Measurements from ENCODE around the gene CAPN2. TPM values are rescaled to one million over a fixed set of nuclear protein-coding genes. Genes with fewer than 3 reads are reported as not detected.

Gene CAPN2
- total RNA-seq, 1 donor from 2014 or later = 271 TPM

GRCh38 chr1:223721658-223722607, 9.6 kb downstream of the CAPN2 start:
- no peaks in the 10 kb centered on the region for H3K27me3 Mint-ChIP-seq (ENCODE audit: unreplicated experiment)
- no peak overlapping the region for H3K4me3 Mint-ChIP-seq (ENCODE audit: unreplicated experiment)
- DNase-seq (ENCODE audit: extremely low spot score, unreplicated experiment) = no peak
- peaks cover 66% of the 10 kb centered on the region for H3K4me1 Mint-ChIP-seq (ENCODE audit: unreplicated experiment)
- H3K9me3 Mint-ChIP-seq (ENCODE audit: unreplicated experiment) = no peaks in the 10 kb centered on the region
- peak overlapping the region; percentile 89 for H3K27ac Mint-ChIP-seq (ENCODE audit: unreplicated experiment)
- TF ChIP-seq, protein P1, sequence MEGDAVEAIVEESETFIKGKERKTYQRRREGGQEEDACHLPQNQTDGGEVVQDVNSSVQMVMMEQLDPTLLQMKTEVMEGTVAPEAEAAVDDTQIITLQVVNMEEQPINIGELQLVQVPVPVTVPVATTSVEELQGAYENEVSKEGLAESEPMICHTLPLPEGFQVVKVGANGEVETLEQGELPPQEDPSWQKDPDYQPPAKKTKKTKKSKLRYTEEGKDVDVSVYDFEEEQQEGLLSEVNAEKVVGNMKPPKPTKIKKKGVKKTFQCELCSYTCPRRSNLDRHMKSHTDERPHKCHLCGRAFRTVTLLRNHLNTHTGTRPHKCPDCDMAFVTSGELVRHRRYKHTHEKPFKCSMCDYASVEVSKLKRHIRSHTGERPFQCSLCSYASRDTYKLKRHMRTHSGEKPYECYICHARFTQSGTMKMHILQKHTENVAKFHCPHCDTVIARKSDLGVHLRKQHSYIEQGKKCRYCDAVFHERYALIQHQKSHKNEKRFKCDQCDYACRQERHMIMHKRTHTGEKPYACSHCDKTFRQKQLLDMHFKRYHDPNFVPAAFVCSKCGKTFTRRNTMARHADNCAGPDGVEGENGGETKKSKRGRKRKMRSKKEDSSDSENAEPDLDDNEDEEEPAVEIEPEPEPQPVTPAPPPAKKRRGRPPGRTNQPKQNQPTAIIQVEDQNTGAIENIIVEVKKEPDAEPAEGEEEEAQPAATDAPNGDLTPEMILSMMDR (IDR thresholded peaks at IDR 0.05) = no peak
- peaks cover 45% of the 10 kb centered on the region for H3K36me3 Mint-ChIP-seq (ENCODE audit: unreplicated experiment)

GRCh38 chr1:223723351-223723904, 11.1 kb downstream of the CAPN2 start:
- no peaks in the 10 kb centered on the region for H3K9me3 Mint-ChIP-seq (ENCODE audit: unreplicated experiment)
- no peak overlapping the region for H3K4me3 Mint-ChIP-seq (ENCODE audit: unreplicated experiment)
- peaks cover 70% of the 10 kb centered on the region for H3K4me1 Mint-ChIP-seq (ENCODE audit: unreplicated experiment)
- no peak for DNase-seq (ENCODE audit: extremely low spot score, unreplicated experiment)
- TF ChIP-seq, protein P1 (IDR thresholded peaks at IDR 0.05) = no peak
- H3K27ac Mint-ChIP-seq (ENCODE audit: unreplicated experiment) = peak overlapping the region; percentile 59
- H3K36me3 Mint-ChIP-seq (ENCODE audit: unreplicated experiment) = peaks cover 37% of the 10 kb centered on the region
- H3K27me3 Mint-ChIP-seq (ENCODE audit: unreplicated experiment) = no peaks in the 10 kb centered on the region

GRCh38 chr1:223724376-223724775, 12.0 kb downstream of the CAPN2 start:
- Mint-ChIP-seq H3K27ac (ENCODE audit: unreplicated experiment) (peak overlapping the region; percentile 97), H3K27me3 (ENCODE audit: unreplicated experiment) (no peaks in the 10 kb centered on the region), H3K36me3 (ENCODE audit: unreplicated experiment) (peaks cover 36% of the 10 kb centered on the region), H3K9me3 (ENCODE audit: unreplicated experiment) (no peaks in the 10 kb centered on the region), H3K4me1 (ENCODE audit: unreplicated experiment) (peaks cover 67% of the 10 kb centered on the region), H3K4me3 (ENCODE audit: unreplicated experiment) (no peak overlapping the region)
- TF ChIP-seq, protein P1 (IDR thresholded peaks at IDR 0.05) = no peak
- DNase-seq (ENCODE audit: extremely low spot score, unreplicated experiment) = no peak

- DNase-seq (ENCODE audit: extremely low spot score, unreplicated experiment) = no peak
- no peaks in the 10 kb centered on the region for H3K27me3 Mint-ChIP-seq (ENCODE audit: unreplicated experiment)
- TF ChIP-seq, protein P1 (IDR thresholded peaks at IDR 0.05) = no peak
- peaks cover 65% of the 10 kb centered on the region for H3K4me1 Mint-ChIP-seq (ENCODE audit: unreplicated experiment)
- peak overlapping the region; percentile 97 for H3K27ac Mint-ChIP-seq (ENCODE audit: unreplicated experiment)
- H3K4me3 Mint-ChIP-seq (ENCODE audit: unreplicated experiment) = no peak overlapping the region
- H3K9me3 Mint-ChIP-seq (ENCODE audit: unreplicated experiment) = no peaks in the 10 kb centered on the region
- H3K36me3 Mint-ChIP-seq (ENCODE audit: unreplicated experiment) = peaks cover 31% of the 10 kb centered on the region
Measured at GRCh38 chr1:223725578-223725977, 13.2 kb downstream of the CAPN2 start.

GRCh38 chr1:223726380-223727001, 14.2 kb downstream of the CAPN2 start:
- no peaks in the 10 kb centered on the region for H3K9me3 Mint-ChIP-seq (ENCODE audit: unreplicated experiment)

More at GRCh38 chr1:223726380-223727001, 14.2 kb downstream of the CAPN2 start:
- TF ChIP-seq, protein P1 (IDR thresholded peaks at IDR 0.05) = no peak
- peak overlapping the region; percentile 97 for H3K27ac Mint-ChIP-seq (ENCODE audit: unreplicated experiment)
- DNase-seq (ENCODE audit: extremely low spot score, unreplicated experiment) = no peak
- no peaks in the 10 kb centered on the region for H3K27me3 Mint-ChIP-seq (ENCODE audit: unreplicated experiment)
- H3K36me3 Mint-ChIP-seq (ENCODE audit: unreplicated experiment) = peaks cover 26% of the 10 kb centered on the region
- peaks cover 65% of the 10 kb centered on the region for H3K4me1 Mint-ChIP-seq (ENCODE audit: unreplicated experiment)
- peak overlapping the region; percentile 64 for H3K4me3 Mint-ChIP-seq (ENCODE audit: unreplicated experiment)

Data from osteocyte (in vitro differentiated cells).